Activated T-cell treated with anti-CD3 and anti-CD28 coated beads, Interleukin-2, amount 50 U/mL, for 1 hour (primary cell): ENCODE data around the gene TNNT2.

ENCODE experiments used
- DNase-seq: peaks from one replicate; pipeline ENCODE4 v3.0.0-alpha.2; 2020

Gene TNNT2

GRCh38 chr1:201377611-201378092, at the start of gene TNNT2:
Gene TNNT2 (minus strand): TSS chr1:201377680. CDS start chr1:201373254, 4,426 bp downstream.
- no peak for DNase-seq

GRCh38 chr1:201426479-201427310, 49.2 kb upstream of the TNNT2 start:
- DNase-seq: no peak

GRCh38 chr1:201424146-201424545, 46.7 kb upstream of the TNNT2 start:
- no peak for DNase-seq

- no peak for DNase-seq
Observed at GRCh38 chr1:201423655-201424054, 46.2 kb upstream of the TNNT2 start.

GRCh38 chr1:201422436-201423030, 45.1 kb upstream of the TNNT2 start:
- no peak for DNase-seq

GRCh38 chr1:201422026-201422425, 44.5 kb upstream of the TNNT2 start:
- DNase-seq: no peak

GRCh38 chr1:201421041-201421440, 43.6 kb upstream of the TNNT2 start:
- DNase-seq: no peak

- DNase-seq: no peak
Observed at GRCh38 chr1:201420608-201421002, 43.1 kb upstream of the TNNT2 start.

GRCh38 chr1:201419746-201420607, 42.5 kb upstream of the TNNT2 start:
- DNase-seq: no peak

- no peak for DNase-seq
Observed at GRCh38 chr1:201419256-201419655, 41.8 kb upstream of the TNNT2 start.

GRCh38 chr1:201418461-201418860, 41.0 kb upstream of the TNNT2 start:
- DNase-seq: no peak

GRCh38 chr1:201414051-201414738, 36.7 kb upstream of the TNNT2 start:
- DNase-seq: no peak

GRCh38 chr1:201411292-201411691, 33.8 kb upstream of the TNNT2 start:
- no peak for DNase-seq

- DNase-seq: no peak
Observed at GRCh38 chr1:201409440-201409839, 32.0 kb upstream of the TNNT2 start.

- DNase-seq: no peak
Observed at GRCh38 chr1:201408834-201409200, 31.3 kb upstream of the TNNT2 start.

GRCh38 chr1:201408176-201408833, 30.8 kb upstream of the TNNT2 start:
- peak; percentile 68 for DNase-seq

- DNase-seq: no peak
Observed at GRCh38 chr1:201406831-201407406, 29.4 kb upstream of the TNNT2 start.

GRCh38 chr1:201405484-201405831, 28.0 kb upstream of the TNNT2 start:
- DNase-seq: no peak

GRCh38 chr1:201404722-201405483, 27.4 kb upstream of the TNNT2 start:
- no peak for DNase-seq

- DNase-seq: no peak
Observed at GRCh38 chr1:201404055-201404454, 26.6 kb upstream of the TNNT2 start.

GRCh38 chr1:201403359-201403758, 25.9 kb upstream of the TNNT2 start:
- no peak for DNase-seq
